ENCODE results near the gene PINLYP. TPM values are rescaled to one million over a fixed set of nuclear protein-coding genes. Genes with fewer than 3 reads are reported as not detected.

Gene PINLYP
- total RNA-seq, 2 experiments from 2014 or later, result 0.40 to 4.9 TPM

GRCh38 chr19:43552616-43553015 lies 23.0 kb upstream of the PINLYP start:
- Histone ChIP-seq H3K4me1 (ENCODE audit: insufficient read depth, low read length, poor library complexity, severe bottlenecking) (no peaks in the 10 kb centered on the region), H3K36me3 (ENCODE audit: insufficient read depth, low read length) (peaks cover 64% of the 10 kb centered on the region), H4K20me1 (ENCODE audit: insufficient read depth, low read length) (no peaks in the 10 kb centered on the region), H3K9me2 (ENCODE audit: insufficient read depth, low read length) (no peaks in the 10 kb centered on the region), H3K27ac (ENCODE audit: low read depth, low read length, poor library complexity, severe bottlenecking) (no peak overlapping the region), H3K9me3 (ENCODE audit: low read length) (no peaks in the 10 kb centered on the region), H3K4me3 (ENCODE audit: low read depth, low read length, poor library complexity, severe bottlenecking) (no peak overlapping the region), H3K4me2 (ENCODE audit: low read length) (no peak overlapping the region), H2AFZ (ENCODE audit: low read length) (no peak overlapping the region), H3K79me2 (ENCODE audit: insufficient read depth, low read depth, low read length) (no peaks in the 10 kb centered on the region)
- CTCF ChIA-PET (ENCODE audit: unreplicated experiment), result no interaction called here
- TF ChIP-seq CTCF (conservative IDR thresholded peaks at IDR 0.05; ENCODE audit: low read length) (no peak), EZH2phosphoT487 (IDR thresholded peaks at IDR 0.05; ENCODE audit: borderline replicate concordance, low read depth, low read length) (no peak)
- POLR2A ChIA-PET, result interaction anchor here (0.6 kb wide), 1 partner anchor 627 kb away, joined by 5 read pairs; no protein-coding TSS in a partner anchor
- BruUV-seq (replicated peaks), result no TSS peak
- intact Hi-C loops (cut with micrococcal nuclease; ENCODE audit: unreplicated experiment), result no loop called here
- no peak for DNase-seq (ENCODE audit: low spot score)

DNA sequence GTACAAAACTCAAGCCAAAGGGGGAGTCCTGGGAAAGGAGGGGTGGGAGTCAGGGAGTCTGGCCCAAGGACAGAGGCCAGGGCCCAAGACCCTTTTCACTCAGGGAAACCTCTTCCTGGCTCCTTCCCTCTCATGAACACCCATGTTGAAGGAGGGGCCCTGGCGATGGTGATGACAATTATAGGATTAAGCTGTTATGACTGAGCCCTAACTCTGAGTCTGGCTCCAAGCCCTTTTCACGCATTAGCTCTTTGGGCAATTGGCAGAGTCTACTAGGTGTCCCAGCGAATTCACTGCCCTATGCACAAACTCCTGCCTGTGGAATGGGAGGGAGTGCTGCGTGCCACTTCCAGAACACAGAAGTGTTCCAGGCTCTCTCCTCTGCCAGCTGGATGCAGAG lies 21.9 kb upstream of the PINLYP start:
- H3K4me3 ChIP-seq (ENCODE audit: low read depth, low read length, poor library complexity, severe bottlenecking), result no peak overlapping the region
- no peak overlapping the region for H2AFZ ChIP-seq (ENCODE audit: low read length)
- H3K27ac ChIP-seq (ENCODE audit: low read depth, low read length, poor library complexity, severe bottlenecking), result no peak overlapping the region
- H3K36me3 ChIP-seq (ENCODE audit: insufficient read depth, low read length), result peaks cover 67% of the 10 kb centered on the region
- POLR2A ChIA-PET, result no interaction called here
- no peaks in the 10 kb centered on the region for H3K79me2 ChIP-seq (ENCODE audit: insufficient read depth, low read depth, low read length)
- H3K9me3 ChIP-seq (ENCODE audit: low read length), result no peaks in the 10 kb centered on the region
- BruUV-seq (replicated peaks), result no TSS peak
- no peaks in the 10 kb centered on the region for H3K4me1 ChIP-seq (ENCODE audit: insufficient read depth, low read length, poor library complexity, severe bottlenecking)
- intact Hi-C loops (cut with micrococcal nuclease; ENCODE audit: unreplicated experiment), result no loop called here
- H3K9me2 ChIP-seq (ENCODE audit: insufficient read depth, low read length), result no peaks in the 10 kb centered on the region
- CTCF ChIA-PET (ENCODE audit: unreplicated experiment), result no interaction called here
- H3K4me2 ChIP-seq (ENCODE audit: low read length), result no peak overlapping the region
- no peak for DNase-seq (ENCODE audit: low spot score)
- TF ChIP-seq CTCF (conservative IDR thresholded peaks at IDR 0.05; ENCODE audit: low read length) (no peak), EZH2phosphoT487 (IDR thresholded peaks at IDR 0.05; ENCODE audit: borderline replicate concordance, low read depth, low read length) (no peak)
- H4K20me1 ChIP-seq (ENCODE audit: insufficient read depth, low read length), result no peaks in the 10 kb centered on the region

- Histone ChIP-seq H2AFZ (ENCODE audit: low read length) (no peak overlapping the region), H3K27ac (ENCODE audit: low read depth, low read length, poor library complexity, severe bottlenecking) (no peak overlapping the region), H3K36me3 (ENCODE audit: insufficient read depth, low read length) (peaks cover 62% of the 10 kb centered on the region), H3K79me2 (ENCODE audit: insufficient read depth, low read depth, low read length) (no peaks in the 10 kb centered on the region), H3K4me1 (ENCODE audit: insufficient read depth, low read length, poor library complexity, severe bottlenecking) (no peaks in the 10 kb centered on the region), H4K20me1 (ENCODE audit: insufficient read depth, low read length) (no peaks in the 10 kb centered on the region), H3K9me3 (ENCODE audit: low read length) (no peaks in the 10 kb centered on the region), H3K4me2 (ENCODE audit: low read length) (no peak overlapping the region), H3K9me2 (ENCODE audit: insufficient read depth, low read length) (no peaks in the 10 kb centered on the region), H3K4me3 (ENCODE audit: low read depth, low read length, poor library complexity, severe bottlenecking) (no peak overlapping the region)
- ChIA-PET POLR2A (interaction anchor here (0.9 kb wide), 1 partner anchor 40 kb away, joined by 4 read pairs; no protein-coding TSS in a partner anchor), CTCF (ENCODE audit: unreplicated experiment) (interaction anchor here (0.6 kb wide), 1 partner anchor 11 kb away, joined by 3 read pairs; no protein-coding TSS in a partner anchor)
- BruUV-seq (replicated peaks), result no TSS peak
- no peak for DNase-seq (ENCODE audit: low spot score)
- no peak for TF ChIP-seq CTCF (conservative IDR thresholded peaks at IDR 0.05; ENCODE audit: low read length)
- no peak for TF ChIP-seq EZH2phosphoT487 (IDR thresholded peaks at IDR 0.05; ENCODE audit: borderline replicate concordance, low read depth, low read length)
- intact Hi-C loops (cut with micrococcal nuclease; ENCODE audit: unreplicated experiment), result no loop called here
Measured at GRCh38 chr19:43554317-43554895, 21.2 kb upstream of the PINLYP start.
